H1 (cell line): ENCODE data around the gene CEP41. TPM values are rescaled to one million over a fixed set of nuclear protein-coding genes. Genes with fewer than 3 reads are reported as not detected.

Experiments used
- CTCF ChIA-PET: fragments of 300-600 bp; sonication (Branson Sonifier 250); formaldehyde crosslinking; loops from one replicate; lab custom pipeline; 2021; ENCODE audit not compliant: partially characterized antibody; lab: Charles Lee
- POLR2A ChIA-PET: fragments of 300-600 bp; sonication (Branson Sonifier 250); formaldehyde crosslinking; loops from one replicate; lab custom pipeline; 2021; ENCODE audit warnings: inconsistent platforms; ENCODE audit not compliant: partially characterized antibody; lab: Charles Lee
- DNase-seq, 2 experiments: peaks; one replicate each; pipeline versions ENCODE4 v3.0.0 to v3.0.0-alpha.2; 2010 to 2022; ENCODE audit warnings: low spot score in 2 of 2, low read depth in 1 of 2, mixed read lengths in 1 of 2
- FAIRE-seq: peaks from 2 replicates; lab custom pipeline; 2011; peaks lifted over from hg19 to GRCh38; lab: Jason Lieb, UNC
- H2AFZ ChIP-seq: 2 replicates; pipeline ENCODE4 v1.8.1; 2012; ENCODE audit warnings: low read length, inconsistent platforms
- H2AK5ac ChIP-seq: 2 replicates; pipeline ENCODE4 v1.6.1; 2013; ENCODE audit warnings: low read depth, low read length
- H2BK120ac ChIP-seq: replicated peaks from 2 replicates; pipeline ENCODE3; 2013; ENCODE audit warnings: low read depth, low read length, inconsistent platforms
- H2BK12ac ChIP-seq: 2 replicates; pipeline ENCODE4 v1.6.1; 2013; ENCODE audit warnings: low read depth, low read length
- H2BK15ac ChIP-seq: 2 replicates; pipeline ENCODE4 v1.6.1; 2013; ENCODE audit warnings: low read length
- H2BK20ac ChIP-seq: 2 replicates; pipeline ENCODE4 v1.6.1; 2013; ENCODE audit warnings: low read length
- H2BK5ac ChIP-seq: 2 replicates; pipeline ENCODE4 v1.6.1; 2013; ENCODE audit warnings: low read depth, low read length
- H3K14ac ChIP-seq: 2 replicates; pipeline ENCODE4 v1.6.1; 2013; ENCODE audit warnings: inconsistent platforms; ENCODE audit not compliant: insufficient read length
- H3K18ac ChIP-seq: 2 replicates; pipeline ENCODE4 v1.6.1; 2013; ENCODE audit warnings: low read length; ENCODE audit errors: extremely low read depth
- H3K23ac ChIP-seq: 2 replicates; pipeline ENCODE4 v1.6.1; 2013; ENCODE audit warnings: inconsistent platforms; ENCODE audit not compliant: insufficient read length
- H3K23me2 ChIP-seq: 2 replicates; pipeline ENCODE4 v1.6.1; 2013; ENCODE audit warnings: low read depth, low read length
- H3K27ac ChIP-seq: 2 replicates; pipeline ENCODE4 v1.6.1; 2011; ENCODE audit warnings: low read depth, low read length, inconsistent platforms
- H3K27me3 ChIP-seq, 4 experiments: replicated peaks in 1 of 4; 1 replicate in 1 of 4; 2 replicates in 3 of 4; pipeline versions ENCODE4 v1.6.1 to v1.8.1; 2011 to 2013; ENCODE audit warnings: low read length in 3 of 4, mild to moderate bottlenecking in 3 of 4, inconsistent platforms in 2 of 4, mixed read lengths in 2 of 4, moderate library complexity in 1 of 4; ENCODE audit not compliant: control insufficient read depth in 3 of 4, insufficient read depth in 3 of 4; ENCODE audit errors: extremely low read depth in 1 of 4
- H3K36me3 ChIP-seq, 4 experiments: 2 replicates each; pipeline versions ENCODE4 v1.6.1 to v1.8.1; 2011 to 2013; ENCODE audit warnings: mild to moderate bottlenecking in 4 of 4, low read length in 3 of 4, moderate library complexity in 2 of 4, control low read depth in 1 of 4, inconsistent platforms in 1 of 4; ENCODE audit not compliant: insufficient read depth in 4 of 4, control insufficient read depth in 2 of 4
- H3K4ac ChIP-seq: replicated peaks from 2 replicates; pipeline ENCODE3; 2013; ENCODE audit warnings: low read length, low read depth, mixed read lengths, inconsistent platforms; ENCODE audit not compliant: insufficient read length
- H3K4me1 ChIP-seq, 4 experiments: replicated peaks in 1 of 4; 1 replicate in 1 of 4; 2 replicates in 3 of 4; pipeline versions ENCODE4 v1.6.1 to v1.8.1; 2011 to 2013; ENCODE audit warnings: low read length in 3 of 4, inconsistent platforms in 2 of 4, mixed read lengths in 1 of 4; ENCODE audit not compliant: insufficient read depth in 4 of 4, control insufficient read depth in 3 of 4
- H3K4me2 ChIP-seq, 2 experiments: 2 replicates each; pipeline versions ENCODE4 v1.6.1 to v1.8.1; 2011 to 2013; ENCODE audit warnings: low read depth in 2 of 2, low read length in 2 of 2, control low read depth in 1 of 2, inconsistent platforms in 1 of 2, mild to moderate bottlenecking in 1 of 2; ENCODE audit not compliant: insufficient read depth in 1 of 2
- H3K4me3 ChIP-seq, 4 experiments: fragments of 200-600, 300-600 bp in 1 of 4; sonication (generic), shearing (Covaris generic), sonication (Bioruptor Twin) in 1 of 4; 2 replicates each; pipeline versions ENCODE4 v1.5.1 to v1.8.1; 2011 to 2016; ENCODE audit warnings: low read length in 4 of 4, low read depth in 3 of 4, control low read depth in 2 of 4, inconsistent platforms in 2 of 4, mild to moderate bottlenecking in 2 of 4, mixed read lengths in 1 of 4, moderate library complexity in 1 of 4; ENCODE audit not compliant: insufficient read depth in 2 of 4; ENCODE audit errors: extremely low read depth in 1 of 4
- H3K56ac ChIP-seq: replicated peaks from 2 replicates; pipeline ENCODE3; 2013; ENCODE audit warnings: low read depth, mild to moderate bottlenecking, mixed read lengths, low read length, inconsistent platforms; ENCODE audit not compliant: insufficient read length
- H3K79me1 ChIP-seq: 2 replicates; pipeline ENCODE4 v1.6.1; 2013; ENCODE audit warnings: low read depth, low read length, control low read depth
- H3K79me2 ChIP-seq, 2 experiments: 2 replicates each; pipeline versions ENCODE4 v1.6.1 to v1.8.1; 2012 to 2013; ENCODE audit warnings: low read length in 2 of 2, mild to moderate bottlenecking in 2 of 2, inconsistent platforms in 1 of 2; ENCODE audit not compliant: insufficient read depth in 2 of 2, control insufficient read depth in 1 of 2
- H3K9ac ChIP-seq, 4 experiments: replicated peaks in 1 of 4; 1 replicate in 1 of 4; 2 replicates in 3 of 4; pipeline versions ENCODE4 v1.6.1 to v1.8.1; 2011 to 2013; ENCODE audit warnings: low read depth in 3 of 4, low read length in 3 of 4, control low read depth in 2 of 4, mild to moderate bottlenecking in 2 of 4, moderate library complexity in 2 of 4, inconsistent platforms in 1 of 4; ENCODE audit errors: extremely low read depth in 1 of 4
- H3K9me3 ChIP-seq, 2 experiments: 2 replicates each; pipeline versions ENCODE4 v1.6.1 to v1.8.1; 2012 to 2013; ENCODE audit warnings: mild to moderate bottlenecking in 2 of 2, moderate library complexity in 2 of 2, control low read depth in 1 of 2, inconsistent platforms in 1 of 2, low read depth in 1 of 2, low read length in 1 of 2, mixed read lengths in 1 of 2; ENCODE audit not compliant: insufficient read depth in 2 of 2
- H4K20me1 ChIP-seq, 2 experiments: replicated peaks in 1 of 2; 2 replicates each; pipeline versions ENCODE3 to v1.8.1; 2011 to 2013; ENCODE audit warnings: inconsistent platforms in 2 of 2, low read length in 2 of 2, mild to moderate bottlenecking in 1 of 2; ENCODE audit not compliant: insufficient read depth in 2 of 2, control insufficient read depth in 1 of 2
- H4K5ac ChIP-seq: 2 replicates; pipeline ENCODE4 v1.6.1; 2013; ENCODE audit warnings: low read length, low read depth, mixed read lengths, inconsistent platforms; ENCODE audit not compliant: insufficient read length
- H4K8ac ChIP-seq: 2 replicates; pipeline ENCODE4 v1.8.0; 2013; ENCODE audit warnings: mild to moderate bottlenecking, moderate library complexity, low read length, inconsistent platforms; ENCODE audit not compliant: insufficient read depth; ENCODE audit errors: extremely low read depth
- H4K91ac ChIP-seq: replicated peaks from 2 replicates; pipeline ENCODE3; 2013; ENCODE audit warnings: low read length, mixed read lengths, inconsistent platforms; ENCODE audit not compliant: insufficient read length
- CHD2 ChIP-seq: IDR thresholded peaks from 2 replicates; pipeline ENCODE4 v1.6.1; 2012; ENCODE audit warnings: low read length, improper control_type of control experiment
- SAP30 ChIP-seq: fragments of 300-600 bp; sonication (generic); IDR thresholded peaks from 2 replicates; pipeline ENCODE4 v1.7.1; 2012; ENCODE audit warnings: low read length, moderate library complexity, mild to moderate bottlenecking, inconsistent platforms; ENCODE audit not compliant: insufficient read depth, insufficient replicate concordance
- WGBS, 2 experiments: shearing (Covaris generic) in 1 of 2; methylation state at CpG; one replicate each; pipeline versions ENCODE4 v1.1.6 to v1.1.7; 2013 to 2015; ENCODE audit warnings: low lambda C conversion rate in 2 of 2, mixed read lengths in 2 of 2, inconsistent platforms in 1 of 2, low coverage in 1 of 2, missing lambda C conversion rate in 1 of 2; ENCODE audit not compliant: insufficient replicate concordance in 2 of 2, insufficient coverage in 1 of 2, insufficient read length in 1 of 2; ENCODE audit errors: extremely low coverage in 1 of 2, missing lambda C conversion rate in 1 of 2; 5-methylcytosine and 5-hydroxymethylcytosine counted together
- polyA plus RNA-seq, 7 experiments: library from polyadenylated mRNA; depleted of rRNA in 3 of 7; stranded (reverse) in 5 of 7; unstranded in 2 of 7; fragments of >200 nt in 5 of 7; fragments of 200-250 nt in 2 of 7; gene quantifications; 1 replicate in 5 of 7; 2 replicates in 1 of 7; 4 replicates in 1 of 7; pipeline versions ENCODE4 v1.2.1 to v1.2.3, GENCODE V29; 2011 to 2013; ENCODE audit warnings: missing spikeins in 2 of 7, mixed read lengths in 2 of 7
- total RNA-seq: library from RNA; stranded (reverse); fragmentation: NEBNext Ultra II Directional; extraction: Animal tissue kit (Norgen Biotek cat#: 25700); gene quantifications from 2 replicates; pipeline ENCODE4 v1.2.1, GENCODE V29; 2021

CEP41 gene
- total and polyA plus RNA-seq, 2 of the 8 experiments (the other 6 are each of a cell fraction or from before 2014, with no cell fraction given): 9.3 to 12.8 TPM

GRCh38 chr7:130356121-130356875, 84.5 kb downstream of the CEP41 start:
- H3K4me1 ChIP-seq: peaks cover 5 to 22% (median 16%) of the 10 kb centered on the region in 4 experiments
- H3K36me3 ChIP-seq: no peaks in the 10 kb centered on the region
- H3K23me2 ChIP-seq: no peaks in the 10 kb centered on the region
- H2BK5ac ChIP-seq: peak overlapping the region; percentile 69; the same call in 1 of the 2 replicates
- H3K18ac ChIP-seq: peak overlapping the region; percentile 75
- no peak overlapping the region for H3K4me3 ChIP-seq
- H3K56ac ChIP-seq: no peak overlapping the region
- no peaks in the 10 kb centered on the region for H3K79me1 ChIP-seq
- POLR2A ChIA-PET: interaction anchor here (1.0 kb wide), 1 partner anchor 11 kb away, joined by 3 read pairs; the partner anchor contains the start of gene CPA5
- peak overlapping the region; percentile 51; the same call in 1 of the 2 replicates for H2BK15ac ChIP-seq
- peak overlapping the region in 1 of 4 experiments; percentile 20; a peak in 2 of 7 replicates for H3K9ac ChIP-seq
- H4K8ac ChIP-seq: peak overlapping the region; percentile 86; the same call in 1 of the 2 replicates
- H3K27me3 ChIP-seq: no peaks in the 10 kb centered on the region
- 0 out of 4 replicates have a peak, but pooled peaks cover 0 to 6% of the 10 kb centered on the region in 2 experiments for H3K9me3 ChIP-seq
- CTCF ChIA-PET: interaction anchor here (0.5 to 1.4 kb wide), 4 partner anchors 10 to 1023 kb away, joined by 3 to 4 read pairs (median 4); partner anchors contain the start of gene CPA1
- no peak overlapping the region for H3K14ac ChIP-seq
- peak overlapping the region; percentile 94; the same call in 1 of the 2 replicates for H2BK12ac ChIP-seq
- H3K23ac ChIP-seq: no peak overlapping the region
- H4K20me1 ChIP-seq: no peaks in the 10 kb centered on the region
- WGBS, 2 experiments: 59% methylated on average over 9 of the region's 9 CpGs; no CpG with 5 or more reads in 1 of the 2 experiments
- peak overlapping the region; percentile 28 for H4K5ac ChIP-seq
- H3K4me2 ChIP-seq: peak overlapping the region; percentile 2 to 9; a peak in 1 of 4 replicates
- peak overlapping the region; percentile 87; the same call in 1 of the 2 replicates for H2BK20ac ChIP-seq
- H2BK120ac ChIP-seq: peak overlapping the region; percentile 13
- no peak overlapping the region for H3K4ac ChIP-seq
- H3K79me2 ChIP-seq: no peaks in the 10 kb centered on the region
- peak; percentile 70 for FAIRE-seq
- DNase-seq: peak; percentile 49 to 72
- H3K27ac ChIP-seq: 0 out of 2 replicates have a peak overlapping the region, but pooled peaks have one; percentile 27
- H2AFZ ChIP-seq: peak overlapping the region; percentile 98
- no peak overlapping the region for H2AK5ac ChIP-seq
- peak overlapping the region; percentile 87 for H4K91ac ChIP-seq
- peak; percentile 57 for TF ChIP-seq SAP30
- TF ChIP-seq CHD2: peak; percentile 54; the same call in 1 of the 2 replicates
